ENCODE measurements around the gene LRRC4C. TPM values are rescaled to one million over a fixed set of nuclear protein-coding genes. Genes with fewer than 3 reads are reported as not detected.

Gene LRRC4C
- total RNA-seq, 4 donors from 2014 or later, result 0.40 to 1.7 TPM; not detected in 2

DNA sequence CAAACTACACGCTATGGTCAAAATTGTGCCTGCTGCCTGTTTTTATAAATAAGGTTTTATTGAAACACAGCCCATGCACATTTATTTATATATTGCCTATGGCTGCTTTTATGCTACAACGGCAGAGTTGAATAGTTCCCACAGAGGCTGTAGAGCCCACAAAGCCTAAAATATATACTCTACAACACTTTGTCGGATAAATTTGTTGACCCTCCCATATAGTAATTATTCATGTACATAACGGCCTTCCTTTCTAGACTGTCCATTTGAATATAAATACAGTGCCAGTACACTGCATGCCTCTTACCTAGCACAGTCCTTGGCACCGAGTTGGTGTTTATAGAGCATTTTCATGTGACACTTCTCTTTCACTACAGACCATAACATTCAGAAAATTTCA, 314.0 kb downstream of the LRRC4C start:
- Histone ChIP-seq H3K4me3 (no peak overlapping the region), H3K36me3 (no peaks in the 10 kb centered on the region), H3K9me3 (no peaks in the 10 kb centered on the region), H3K4me1 (no peaks in the 10 kb centered on the region), H3K27me3 (no peaks in the 10 kb centered on the region), H3K27ac (no peak overlapping the region)
- TF ChIP-seq, protein P1, sequence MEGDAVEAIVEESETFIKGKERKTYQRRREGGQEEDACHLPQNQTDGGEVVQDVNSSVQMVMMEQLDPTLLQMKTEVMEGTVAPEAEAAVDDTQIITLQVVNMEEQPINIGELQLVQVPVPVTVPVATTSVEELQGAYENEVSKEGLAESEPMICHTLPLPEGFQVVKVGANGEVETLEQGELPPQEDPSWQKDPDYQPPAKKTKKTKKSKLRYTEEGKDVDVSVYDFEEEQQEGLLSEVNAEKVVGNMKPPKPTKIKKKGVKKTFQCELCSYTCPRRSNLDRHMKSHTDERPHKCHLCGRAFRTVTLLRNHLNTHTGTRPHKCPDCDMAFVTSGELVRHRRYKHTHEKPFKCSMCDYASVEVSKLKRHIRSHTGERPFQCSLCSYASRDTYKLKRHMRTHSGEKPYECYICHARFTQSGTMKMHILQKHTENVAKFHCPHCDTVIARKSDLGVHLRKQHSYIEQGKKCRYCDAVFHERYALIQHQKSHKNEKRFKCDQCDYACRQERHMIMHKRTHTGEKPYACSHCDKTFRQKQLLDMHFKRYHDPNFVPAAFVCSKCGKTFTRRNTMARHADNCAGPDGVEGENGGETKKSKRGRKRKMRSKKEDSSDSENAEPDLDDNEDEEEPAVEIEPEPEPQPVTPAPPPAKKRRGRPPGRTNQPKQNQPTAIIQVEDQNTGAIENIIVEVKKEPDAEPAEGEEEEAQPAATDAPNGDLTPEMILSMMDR (IDR thresholded peaks at IDR 0.05), result no peak
- no peak for TF ChIP-seq POLR2A (IDR thresholded peaks at IDR 0.05)
- DNase-seq, result no peak

DNA sequence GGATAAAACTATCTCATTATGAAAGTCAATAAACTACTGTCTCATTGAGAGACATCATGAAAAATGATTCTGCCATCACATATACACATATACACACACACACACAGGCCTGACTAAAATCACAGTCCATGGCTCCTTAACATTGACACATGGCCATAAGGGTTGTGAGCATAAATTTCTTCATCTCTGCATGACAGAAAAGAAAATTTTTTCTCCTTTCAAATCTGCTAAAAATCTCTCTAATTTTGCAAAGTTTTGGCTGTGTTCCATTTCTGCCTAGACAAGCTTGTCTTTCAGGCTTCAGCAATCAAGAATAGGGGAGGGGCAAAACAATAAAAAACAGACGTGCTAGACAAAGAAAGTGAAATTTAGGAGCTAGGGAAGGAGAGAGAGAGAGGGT, 324.5 kb downstream of the LRRC4C start:
- Histone ChIP-seq H3K4me3 (no peak overlapping the region), H3K27ac (no peak overlapping the region), H3K9me3 (no peaks in the 10 kb centered on the region), H3K27me3 (no peaks in the 10 kb centered on the region), H3K4me1 (no peaks in the 10 kb centered on the region), H3K36me3 (no peaks in the 10 kb centered on the region)
- DNase-seq, result no peak
- TF ChIP-seq POLR2A (IDR thresholded peaks at IDR 0.05), result no peak
- TF ChIP-seq, protein P1 (IDR thresholded peaks at IDR 0.05), result no peak

GRCh38 chr11:41133023-41133422, 326.4 kb downstream of the LRRC4C start:
- Histone ChIP-seq H3K9me3 (no peaks in the 10 kb centered on the region), H3K4me1 (no peaks in the 10 kb centered on the region), H3K4me3 (no peak overlapping the region), H3K36me3 (no peaks in the 10 kb centered on the region), H3K27ac (no peak overlapping the region), H3K27me3 (no peaks in the 10 kb centered on the region)
- TF ChIP-seq, protein P1 (IDR thresholded peaks at IDR 0.05), result no peak
- TF ChIP-seq POLR2A (IDR thresholded peaks at IDR 0.05), result no peak
- DNase-seq, result no peak

- TF ChIP-seq, protein P1 (IDR thresholded peaks at IDR 0.05), result no peak
- TF ChIP-seq POLR2A (IDR thresholded peaks at IDR 0.05), result no peak
These were observed 337.9 kb downstream of the LRRC4C start for GRCh38 chr11:41121600-41121999.

GRCh38 chr11:41119484-41119883, 340.0 kb downstream of the LRRC4C start:
- H3K9me3 ChIP-seq, result no peaks in the 10 kb centered on the region
- no peak overlapping the region for H3K4me3 ChIP-seq
- DNase-seq, result no peak
- TF ChIP-seq, protein P1 (IDR thresholded peaks at IDR 0.05), result no peak
- TF ChIP-seq POLR2A (IDR thresholded peaks at IDR 0.05), result no peak
- H3K27me3 ChIP-seq, result no peaks in the 10 kb centered on the region
- H3K4me1 ChIP-seq, result no peaks in the 10 kb centered on the region
- H3K27ac ChIP-seq, result no peak overlapping the region
- H3K36me3 ChIP-seq, result no peaks in the 10 kb centered on the region

More at GRCh38 chr11:41121600-41121999, 337.9 kb downstream of the LRRC4C start:
- Histone ChIP-seq H3K27ac (no peak overlapping the region), H3K4me3 (no peak overlapping the region), H3K4me1 (no peaks in the 10 kb centered on the region), H3K36me3 (no peaks in the 10 kb centered on the region), H3K9me3 (no peaks in the 10 kb centered on the region), H3K27me3 (no peaks in the 10 kb centered on the region)
- no peak for DNase-seq

- DNase-seq, result no peak
- Histone ChIP-seq H3K27ac (no peak overlapping the region), H3K36me3 (no peaks in the 10 kb centered on the region), H3K4me3 (no peak overlapping the region), H3K27me3 (no peaks in the 10 kb centered on the region), H3K4me1 (no peaks in the 10 kb centered on the region), H3K9me3 (no peaks in the 10 kb centered on the region)
- TF ChIP-seq, protein P1 (IDR thresholded peaks at IDR 0.05), result no peak
- no peak for TF ChIP-seq POLR2A (IDR thresholded peaks at IDR 0.05)
These were observed 340.9 kb downstream of the LRRC4C start for GRCh38 chr11:41118521-41118920.

Measured in Peyer's patch (tissue), 4 donors.